Liver (tissue), 9 donors: ENCODE results near the gene FAM83E. TPM values are rescaled to one million over a fixed set of nuclear protein-coding genes. Genes with fewer than 3 reads are reported as not detected.

Source experiments
- DNase-seq: peaks from one replicate; pipeline ENCODE4 v3.0.0-alpha.2; 2017; ENCODE audit warnings: low spot score
- H3K27ac ChIP-seq, 2 donors: one replicate each; pipeline ENCODE4 v1.7.0; 2013; ENCODE audit warnings: inconsistent platforms in 2 of 2, low read length in 2 of 2, control low read depth in 1 of 2, low read depth in 1 of 2, mild to moderate bottlenecking in 1 of 2
- H3K27me3 ChIP-seq, 4 donors: one replicate each; pipeline versions ENCODE4 v1.6.1 to v1.7.0; 2013; ENCODE audit warnings: low read length in 3 of 4, inconsistent platforms in 1 of 4, mild to moderate bottlenecking in 1 of 4, moderate library complexity in 1 of 4; ENCODE audit not compliant: control insufficient read depth in 4 of 4, insufficient read depth in 4 of 4
- H3K36me3 ChIP-seq, 4 donors: one replicate each; pipeline versions ENCODE4 v1.6.1 to v1.7.0; 2013; ENCODE audit warnings: low read length in 3 of 4, mild to moderate bottlenecking in 3 of 4, low read depth in 1 of 4, moderate library complexity in 1 of 4; ENCODE audit not compliant: control insufficient read depth in 4 of 4, insufficient read depth in 3 of 4
- H3K4me1 ChIP-seq, 4 donors: one replicate each; pipeline versions ENCODE4 v1.6.1 to v1.7.0; 2013; ENCODE audit warnings: low read length in 3 of 4, mild to moderate bottlenecking in 3 of 4, moderate library complexity in 1 of 4; ENCODE audit not compliant: control insufficient read depth in 4 of 4, insufficient read depth in 4 of 4
- H3K4me3 ChIP-seq, 3 donors: one replicate each; pipeline versions ENCODE4 v1.6.1 to v1.7.0; 2013; ENCODE audit warnings: low read length in 3 of 3, control low read depth in 1 of 3, low read depth in 1 of 3, mild to moderate bottlenecking in 1 of 3
- H3K9ac ChIP-seq, 2 donors: one replicate each; pipeline ENCODE4 v1.7.0; 2013; ENCODE audit warnings: low read length in 2 of 2, mild to moderate bottlenecking in 2 of 2, moderate library complexity in 2 of 2, control low read depth in 1 of 2, low read depth in 1 of 2
- H3K9me3 ChIP-seq, 4 donors: one replicate each; pipeline versions ENCODE4 v1.6.1 to v1.7.0; 2013; ENCODE audit warnings: low read length in 3 of 4; ENCODE audit not compliant: control insufficient read depth in 4 of 4
- ATF3 ChIP-seq: IDR thresholded peaks from 2 replicates; pipeline ENCODE4 v1.6.1; 2016; ENCODE audit warnings: antibody characterized with exemption
- CTCF ChIP-seq: fragments of 150-350 bp; IDR thresholded peaks from 2 replicates; pipeline ENCODE4 v1.5.1; 2017; ENCODE audit warnings: improper control_type of control experiment, low read depth, low read length; ENCODE audit not compliant: missing input control
- EGR1 ChIP-seq, 2 donors: IDR thresholded peaks; 2 replicates each; pipeline ENCODE4 v1.6.1; 2016 to 2018; ENCODE audit warnings: antibody characterized with exemption in 2 of 2, low read depth in 2 of 2
- FOXA1 ChIP-seq: IDR thresholded peaks from 2 replicates; pipeline ENCODE4 v1.6.1; 2016; ENCODE audit warnings: antibody characterized with exemption
- FOXA2 ChIP-seq: IDR thresholded peaks from 2 replicates; pipeline ENCODE4 v1.6.1; 2016; ENCODE audit warnings: antibody characterized with exemption
- GABPA ChIP-seq, 2 donors: IDR thresholded peaks in 1 of 2; conservative IDR thresholded peaks in 1 of 2; 2 replicates each; pipeline ENCODE4 v1.6.1; 2016; ENCODE audit warnings: antibody characterized with exemption in 2 of 2, mild to moderate bottlenecking in 1 of 2, moderate library complexity in 1 of 2
- HNF4A ChIP-seq, 2 donors: conservative IDR thresholded peaks; 2 replicates each; pipeline ENCODE4 v1.6.1; 2016; ENCODE audit warnings: antibody characterized with exemption in 2 of 2, mild to moderate bottlenecking in 2 of 2
- HNF4G ChIP-seq: IDR thresholded peaks from 2 replicates; pipeline ENCODE4 v1.6.1; 2016; ENCODE audit warnings: antibody characterized with exemption
- NR2F2 ChIP-seq: IDR thresholded peaks from 2 replicates; pipeline ENCODE4 v1.6.1; 2016; ENCODE audit warnings: antibody characterized with exemption
- RAD21 ChIP-seq, 2 donors: IDR thresholded peaks; 2 replicates each; pipeline ENCODE4 v1.6.1; 2016; ENCODE audit warnings: antibody characterized with exemption in 2 of 2, mild to moderate bottlenecking in 2 of 2
- REST ChIP-seq: IDR thresholded peaks from 2 replicates; pipeline ENCODE4 v1.6.1; 2016; ENCODE audit warnings: antibody characterized with exemption, mild to moderate bottlenecking
- RXRA ChIP-seq, 2 donors: IDR thresholded peaks; 2 replicates each; pipeline ENCODE4 v1.6.1; 2017 to 2018; ENCODE audit warnings: antibody characterized with exemption in 2 of 2, mild to moderate bottlenecking in 1 of 2
- TAF1 ChIP-seq: conservative IDR thresholded peaks from 2 replicates; pipeline ENCODE4 v1.6.1; 2016; ENCODE audit warnings: antibody characterized with exemption, mild to moderate bottlenecking
- ZBTB33 ChIP-seq: IDR thresholded peaks from 2 replicates; pipeline ENCODE4 v1.6.1; 2016; ENCODE audit warnings: antibody characterized with exemption
- WGBS: extraction: QIAGEN DNeasy Blood & Tissue Kit; methylation state at CpG from one replicate; pipeline ENCODE4 v1.1.7; 2013; 5-methylcytosine and 5-hydroxymethylcytosine counted together
- polyA plus RNA-seq, 2 donors: library from polyadenylated mRNA; stranded (reverse) in 1 of 2; unstranded in 1 of 2; fragments of 200-250 nt in 1 of 2; fragments of >200 nt in 1 of 2; fragmentation: Nextera tagmentation in 1 of 2; extraction: Ambion mirVana in 1 of 2; gene quantifications; one replicate each; pipeline versions ENCODE4 v1.2.1 to v1.2.3, GENCODE V29; 2013 to 2015
- total RNA-seq, 2 donors: library from RNA; depleted of rRNA; stranded (reverse); fragments of >200 nt; gene quantifications; one replicate each; pipeline ENCODE4 v1.2.3, GENCODE V29; 2014
- TF ChIP-seq, protein P1 (sequence below): IDR thresholded peaks from 2 replicates; pipeline ENCODE4 v1.6.1; 2016; ENCODE audit warnings: antibody characterized with exemption
- donor health status: healthy.
- donor health status: healthy.
- donor health status: healthy.
- donor health status: healthy.
- donor health status: healthy.

The FAM83E gene
- total RNA-seq (under 1 TPM; 0.33 to 0.42 TPM), polyA plus RNA-seq (under 1 TPM in 1 of 2 donors, not detected in 1; 0.20 TPM)

- Histone ChIP-seq H3K36me3 (peaks cover 15 to 27% (median 18%) of the 10 kb centered on the region in 4 donors), H3K4me1 (peaks cover 8 to 37% (median 24%) of the 10 kb centered on the region in 4 donors), H3K9me3 (no peaks in the 10 kb centered on the region), H3K4me3 (no peak within 1 kb of the TSS), H3K27ac (peak within 1 kb of the TSS in 1 of 2 donors; percentile 53), H3K27me3 (no peaks in the 10 kb centered on the region), H3K9ac (no peak within 1 kb of the TSS)
- TF ChIP-seq REST (no peak), NR2F2 (no peak), RAD21 (IDR thresholded peaks at IDR 0.05) (no peak), GABPA (IDR thresholded peaks at IDR 0.05 in 1 of 2, conservative IDR thresholded peaks at IDR 0.05 in 1 of 2) (no peak), EGR1 (IDR thresholded peaks at IDR 0.05; ENCODE audit: low read depth in 2 of 2) (no peak), CTCF (no peak), ZBTB33 (no peak), RXRA (IDR thresholded peaks at IDR 0.05) (no peak), ATF3 (no peak), TAF1 (no peak), FOXA1 (no peak), HNF4A (conservative IDR thresholded peaks at IDR 0.05) (no peak), FOXA2 (no peak), HNF4G (no peak)
- TF ChIP-seq, protein P1, sequence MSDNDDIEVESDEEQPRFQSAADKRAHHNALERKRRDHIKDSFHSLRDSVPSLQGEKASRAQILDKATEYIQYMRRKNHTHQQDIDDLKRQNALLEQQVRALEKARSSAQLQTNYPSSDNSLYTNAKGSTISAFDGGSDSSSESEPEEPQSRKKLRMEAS: no peak
- WGBS: 70% methylated on average over 31 of the region's 31 CpGs
- no peak for DNase-seq
Measured at GRCh38 chr19:48614436-48615230, at the start of gene FAM83E. Gene FAM83E (minus strand): TSS chr19:48615076. CDS start chr19:48613372, 1,704 bp downstream.
